GM19455 (cell line): ENCODE results near the gene ABI3BP.
A peak's percentile ranks its signal among the peaks of the same experiment; 100 is the strongest.

Source experiments
- ATAC-seq: cut with Tn5 transposase; IDR thresholded peaks from one replicate; pipeline ENCODE4 v1.9.1; 2021; ENCODE audit not compliant: unreplicated experiment

ABI3BP gene

DNA sequence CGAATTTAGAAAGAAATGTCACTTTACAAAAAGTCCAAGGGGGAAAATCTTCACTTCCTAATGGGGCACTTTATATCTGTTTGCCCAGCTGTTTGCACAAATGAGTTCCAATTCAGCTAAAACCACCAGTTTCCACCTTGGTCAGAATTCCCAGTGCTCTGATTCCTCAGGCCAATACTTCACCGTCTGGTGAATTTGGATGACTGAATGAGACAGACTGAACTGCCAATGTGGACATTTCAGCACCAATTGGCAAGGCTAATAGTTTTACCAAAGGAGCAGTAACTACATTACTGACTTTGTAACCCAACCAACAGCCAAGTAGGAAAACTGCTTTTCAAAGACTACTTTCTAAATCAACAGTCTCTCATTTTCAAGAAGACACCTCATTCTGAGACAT lies 51.8 kb downstream of the ABI3BP start:
- ATAC-seq = no peak

DNA sequence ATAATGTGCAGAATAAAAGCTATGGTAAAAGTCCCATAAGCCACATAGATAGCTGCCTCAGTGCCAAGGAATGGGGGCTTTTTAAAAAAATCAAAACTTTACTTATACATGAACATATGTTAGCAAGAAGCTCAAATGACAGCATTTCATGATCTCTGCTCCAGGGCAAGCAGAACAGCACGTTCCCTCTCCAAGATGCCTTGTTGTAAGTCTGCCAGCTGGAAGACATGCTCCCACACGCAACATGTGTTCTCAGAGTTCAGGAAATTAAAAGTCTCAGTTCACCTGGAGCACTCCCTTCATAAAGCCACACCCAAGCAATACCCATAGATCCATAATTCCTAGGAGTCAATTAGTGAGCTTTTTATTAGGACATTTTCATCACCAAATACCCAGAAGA lies 52.2 kb downstream of the ABI3BP start:
- ATAC-seq = no peak

DNA sequence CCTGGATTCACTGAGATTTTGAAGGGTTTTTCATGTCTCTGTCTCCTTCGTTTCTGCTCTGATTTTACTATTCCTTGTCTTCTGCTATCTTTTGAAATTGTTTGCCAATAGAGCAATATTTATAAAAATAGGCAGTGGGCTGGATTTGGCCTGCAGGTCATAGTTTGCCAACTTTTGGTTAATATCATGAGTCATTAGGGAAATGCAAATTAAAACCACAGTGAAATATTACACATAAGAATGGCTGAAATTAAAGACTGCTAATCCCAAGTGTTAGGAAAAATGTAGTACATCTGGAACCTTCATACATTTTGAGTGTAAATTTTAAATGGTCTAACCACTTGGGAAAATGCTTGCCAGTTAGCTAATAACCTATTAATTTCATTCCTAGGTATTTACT lies 56.3 kb downstream of the ABI3BP start:
- no peak for ATAC-seq

DNA sequence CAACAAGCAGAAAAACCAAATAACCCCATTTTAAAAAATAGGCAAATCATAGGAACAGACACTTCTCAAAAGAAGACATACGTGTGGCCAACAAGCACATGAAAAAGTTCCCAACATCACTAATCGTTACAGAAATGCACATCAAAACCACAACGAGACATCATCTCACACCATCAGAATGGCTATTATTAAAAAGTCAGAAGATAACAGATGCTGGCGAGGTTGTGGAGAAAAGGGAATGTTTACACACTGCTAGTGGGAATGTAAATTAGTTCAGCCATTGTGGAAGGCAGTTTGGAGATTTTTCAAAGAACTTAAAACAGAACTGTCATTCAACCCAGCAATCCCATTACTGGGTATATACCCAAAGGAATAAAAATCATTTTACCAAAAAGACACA lies 60.7 kb downstream of the ABI3BP start:
- no peak for ATAC-seq

DNA sequence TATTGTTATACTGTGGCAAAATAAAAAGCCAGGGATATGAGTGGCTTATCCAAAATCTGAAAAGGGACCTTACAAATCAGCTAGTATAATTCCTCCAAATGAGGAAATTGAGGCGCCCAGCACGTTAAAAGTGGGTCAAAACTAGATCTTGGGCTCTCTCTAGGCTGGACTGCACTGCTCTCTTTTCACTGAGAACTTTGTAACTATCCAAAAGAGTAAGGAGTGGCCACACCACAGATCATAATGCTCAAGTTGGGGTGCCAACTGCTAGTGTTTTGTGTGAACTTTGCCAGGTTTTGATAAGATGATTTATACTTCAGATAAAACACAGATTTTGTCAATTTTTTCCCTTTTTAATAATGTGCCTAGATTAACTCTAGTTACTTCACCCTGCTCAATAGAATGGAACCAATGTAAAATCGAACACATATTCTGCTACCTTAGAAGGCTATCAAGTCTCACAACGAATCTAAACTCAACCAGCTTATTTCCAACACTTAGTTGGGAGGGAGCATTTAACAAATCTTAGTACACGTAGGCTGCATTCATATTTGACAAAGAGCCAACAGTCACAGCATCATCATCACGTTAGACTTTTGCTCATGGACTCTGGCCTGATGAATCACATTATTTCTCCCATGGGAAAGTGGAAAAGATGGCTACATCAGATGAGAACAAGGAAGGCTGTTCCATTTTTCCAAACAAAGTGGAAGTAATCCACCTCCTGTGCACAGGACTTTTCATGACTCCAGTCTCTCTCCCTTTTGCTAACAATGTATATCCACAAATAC lies 64.4 kb downstream of the ABI3BP start:
- no peak for ATAC-seq

DNA sequence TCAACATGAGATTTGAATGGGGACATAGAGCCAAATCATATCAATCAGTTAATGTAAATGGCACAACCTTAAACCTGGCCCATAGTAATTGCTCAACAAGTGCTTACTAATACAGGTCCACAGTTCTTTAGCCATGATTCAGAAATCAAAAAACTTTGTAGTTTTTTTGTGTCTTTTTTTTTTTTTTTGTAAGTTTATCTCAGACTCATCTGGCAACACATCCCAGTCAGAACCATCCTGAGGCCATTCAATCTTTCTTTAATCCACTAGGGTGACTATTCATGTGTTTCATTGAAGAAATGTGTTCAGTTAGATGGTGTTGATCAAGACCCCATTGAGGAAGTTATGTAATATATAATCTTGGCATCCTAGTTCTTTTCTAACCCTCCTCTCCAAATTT lies 65.4 kb downstream of the ABI3BP start:
- ATAC-seq = no peak

DNA sequence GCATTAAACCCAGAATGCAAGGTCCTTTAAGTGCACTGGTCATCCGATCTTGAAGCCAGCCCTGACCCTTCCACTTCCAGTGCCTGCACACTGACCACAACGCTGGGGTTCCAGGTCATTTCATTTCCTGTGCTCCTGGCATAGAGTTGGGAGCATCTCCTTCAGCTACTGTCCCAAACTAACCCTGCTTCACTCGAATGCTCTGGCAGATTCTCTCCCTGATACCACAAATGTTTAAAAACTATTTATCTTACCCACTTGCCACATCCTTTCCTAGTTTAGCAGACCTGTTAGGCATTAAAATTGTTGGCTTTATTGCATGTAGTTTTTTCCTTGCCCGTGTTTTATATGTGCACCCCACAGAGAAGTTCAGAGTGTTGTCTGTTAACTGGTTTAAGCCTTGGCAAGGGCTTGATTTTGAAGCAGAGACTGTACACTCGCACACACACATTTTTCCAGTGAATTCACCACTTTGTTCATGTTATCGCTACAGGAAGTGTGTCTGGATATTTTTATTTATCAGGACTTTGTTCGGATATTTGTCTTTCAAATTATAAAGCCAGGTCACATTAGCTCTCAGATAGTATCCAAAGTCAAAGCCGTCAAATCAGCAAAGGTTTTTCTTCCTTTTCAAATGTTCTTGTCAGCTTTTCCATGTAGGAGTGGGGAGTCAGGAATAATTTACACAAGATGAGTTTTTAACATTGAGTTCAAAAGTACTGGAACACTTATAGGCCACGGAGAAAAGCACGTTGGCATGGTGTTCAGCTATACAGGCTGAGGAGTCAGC lies 77.3 kb downstream of the ABI3BP start:
- ATAC-seq = no peak

DNA sequence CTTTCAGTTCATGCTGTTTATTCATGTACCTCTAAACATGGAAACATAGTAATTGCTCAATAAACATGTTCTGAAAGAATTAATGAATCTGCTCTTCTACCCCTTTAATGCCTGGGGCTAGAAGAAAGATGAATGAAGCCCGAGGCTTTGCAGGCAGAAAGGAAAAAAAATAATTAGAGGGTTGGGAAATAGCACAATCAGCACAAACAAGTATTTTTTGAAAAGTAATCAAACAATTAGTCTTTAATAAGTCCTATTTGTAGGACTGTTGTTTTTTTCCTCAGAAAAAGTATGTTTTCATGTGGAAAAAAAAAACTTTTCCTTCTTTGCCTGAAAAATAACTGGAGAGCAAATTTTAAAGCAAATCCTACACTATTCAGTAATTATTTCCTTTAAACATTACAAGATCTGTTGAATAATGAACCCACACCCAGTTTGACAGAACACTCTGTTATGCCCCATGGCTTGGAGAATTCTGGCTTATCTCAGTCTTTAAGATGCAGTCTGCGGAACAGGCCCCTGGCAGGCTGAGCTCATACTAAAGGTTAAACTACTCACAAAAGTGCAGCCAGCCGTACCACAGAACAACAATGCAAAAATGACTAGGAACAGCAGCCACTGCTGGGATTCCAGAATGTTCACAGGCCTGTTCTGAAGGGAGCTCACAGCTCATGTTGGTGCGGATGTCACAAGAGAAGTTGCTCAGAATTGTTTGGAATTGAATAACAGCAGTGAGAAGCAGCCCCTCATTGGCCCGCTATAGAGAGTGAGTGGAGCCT lies 79.2 kb downstream of the ABI3BP start:
- no peak for ATAC-seq

DNA sequence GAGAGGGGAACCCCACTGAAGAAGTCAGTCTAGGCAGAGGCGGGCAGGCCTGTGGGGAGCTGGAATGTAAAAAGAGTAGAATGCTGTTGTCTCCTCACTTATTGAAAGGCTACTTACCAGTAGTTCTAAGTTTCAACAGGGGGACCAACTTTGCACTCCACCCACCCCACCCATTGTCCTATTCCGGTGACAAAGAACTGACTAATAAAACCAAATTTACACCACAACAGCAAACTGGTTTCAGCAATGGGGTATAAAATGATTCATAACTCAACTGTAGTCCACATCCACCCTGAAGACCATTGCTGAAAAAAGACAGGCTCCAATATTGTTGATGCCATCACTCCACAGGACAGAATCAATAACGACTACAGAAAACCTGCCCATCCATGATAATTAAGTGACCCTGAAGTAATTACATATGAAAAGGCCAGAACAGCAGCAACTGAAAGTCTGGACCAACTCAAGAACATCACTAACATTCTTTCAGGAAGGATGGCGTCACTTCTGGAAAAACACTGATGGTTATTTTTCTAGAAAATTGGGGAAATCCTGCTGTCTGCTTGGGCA lies 80.2 kb downstream of the ABI3BP start:
- ATAC-seq = no peak

DNA sequence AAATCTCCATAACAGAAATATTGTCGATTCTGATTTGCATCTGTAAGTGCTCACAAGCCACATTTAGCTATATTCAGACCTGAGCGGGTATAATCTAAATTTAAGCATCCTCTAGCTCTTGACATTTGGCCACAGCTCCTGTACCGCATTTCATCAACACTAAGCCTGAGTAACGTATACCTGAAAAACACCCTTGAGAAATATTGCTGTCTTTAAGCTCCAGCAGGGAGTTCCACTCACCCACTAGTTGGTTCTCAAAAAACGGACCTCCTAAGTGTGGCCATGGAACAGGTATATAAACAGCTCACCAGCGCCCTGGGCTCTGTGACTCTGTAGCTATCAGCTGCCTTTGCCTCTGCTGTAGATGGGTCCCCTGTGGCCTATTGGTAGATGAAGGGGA lies 80.7 kb downstream of the ABI3BP start:
- ATAC-seq = no peak

DNA sequence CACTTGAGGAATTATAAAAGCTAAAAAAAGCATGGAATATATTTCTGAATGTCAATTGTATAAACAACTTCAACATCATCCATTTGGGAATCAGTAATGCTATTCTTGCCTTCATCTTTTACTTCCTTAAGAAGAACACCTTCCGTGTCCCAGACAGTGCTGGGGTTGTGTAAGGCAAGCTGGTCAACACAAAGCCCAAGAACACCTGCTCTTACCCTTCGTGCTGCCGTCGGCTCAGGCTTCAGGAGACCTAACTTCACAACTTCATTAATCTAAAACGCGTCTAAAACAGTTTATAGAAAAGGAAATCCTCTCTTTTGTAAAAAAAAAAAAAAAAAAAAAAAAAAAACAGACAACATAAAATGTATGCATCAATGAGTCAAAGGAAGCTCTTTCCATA lies 81.3 kb downstream of the ABI3BP start:
- no peak for ATAC-seq

DNA sequence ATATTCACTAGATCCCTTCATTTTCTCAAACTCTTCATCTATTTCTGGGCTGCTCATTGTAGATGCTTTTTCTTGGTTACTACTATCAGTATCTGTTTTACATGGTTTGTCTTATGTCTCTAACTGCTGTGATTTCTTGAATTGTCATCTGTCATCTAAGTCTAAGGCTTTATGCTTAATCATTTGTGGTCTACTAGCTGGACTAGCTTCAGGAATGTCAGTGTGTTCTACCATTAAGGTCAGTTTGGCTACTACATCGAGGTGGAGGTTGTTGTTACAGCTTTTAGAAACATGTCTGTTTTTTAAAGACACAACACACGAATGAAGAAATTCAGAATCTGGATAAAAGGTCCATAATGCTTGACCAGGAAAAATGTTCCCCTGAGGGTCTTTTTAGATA lies 82.2 kb downstream of the ABI3BP start:
- ATAC-seq = no peak

DNA sequence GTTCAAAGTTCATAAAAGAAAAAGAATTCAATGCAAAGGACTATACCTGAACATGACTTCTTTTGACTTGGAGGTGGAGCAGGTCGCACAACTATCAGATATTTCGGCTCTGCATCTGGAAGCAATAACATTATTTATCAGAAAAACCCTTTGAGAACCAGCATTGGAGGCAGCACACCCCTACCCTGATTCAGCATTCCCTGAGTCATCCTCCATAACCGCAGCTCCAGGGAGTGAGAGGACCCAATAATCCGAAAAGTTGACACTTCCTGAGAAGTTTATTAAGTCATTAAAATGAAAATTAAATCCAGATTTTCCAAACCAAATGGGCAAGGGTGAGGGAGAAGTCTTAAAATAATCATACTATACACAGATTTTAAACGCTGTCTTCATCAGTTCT lies 90.6 kb downstream of the ABI3BP start:
- ATAC-seq = no peak

DNA sequence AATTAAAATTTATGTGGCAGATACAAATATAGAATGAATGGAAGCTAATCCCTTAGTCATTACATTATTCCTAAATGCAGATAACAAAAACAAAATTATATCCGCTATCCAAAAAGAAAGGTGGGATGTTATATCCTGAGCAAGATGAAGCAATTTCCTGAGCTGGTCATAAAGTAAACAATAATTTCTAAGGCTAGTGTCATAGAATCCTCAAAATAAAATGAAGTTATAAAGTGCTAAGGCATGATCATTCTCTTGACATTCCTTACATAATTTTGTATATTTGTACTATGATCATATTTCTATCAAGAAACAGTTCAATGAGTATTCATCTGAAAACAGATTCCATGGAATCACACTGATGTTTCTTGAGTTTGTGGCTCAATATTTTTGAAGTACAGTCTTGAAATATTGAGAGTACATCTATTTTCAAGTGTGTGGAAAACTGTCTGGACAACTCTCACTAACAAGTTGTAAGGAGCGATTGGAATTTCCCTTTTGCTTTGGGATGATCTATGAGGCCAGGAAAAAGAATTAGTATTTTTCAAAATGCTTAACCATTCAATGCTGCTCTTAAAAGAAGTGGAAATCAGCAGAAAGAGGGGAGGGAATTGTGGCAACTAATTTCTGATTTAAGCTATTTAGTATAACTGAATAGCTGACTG lies 92.4 kb downstream of the ABI3BP start:
- ATAC-seq = no peak

DNA sequence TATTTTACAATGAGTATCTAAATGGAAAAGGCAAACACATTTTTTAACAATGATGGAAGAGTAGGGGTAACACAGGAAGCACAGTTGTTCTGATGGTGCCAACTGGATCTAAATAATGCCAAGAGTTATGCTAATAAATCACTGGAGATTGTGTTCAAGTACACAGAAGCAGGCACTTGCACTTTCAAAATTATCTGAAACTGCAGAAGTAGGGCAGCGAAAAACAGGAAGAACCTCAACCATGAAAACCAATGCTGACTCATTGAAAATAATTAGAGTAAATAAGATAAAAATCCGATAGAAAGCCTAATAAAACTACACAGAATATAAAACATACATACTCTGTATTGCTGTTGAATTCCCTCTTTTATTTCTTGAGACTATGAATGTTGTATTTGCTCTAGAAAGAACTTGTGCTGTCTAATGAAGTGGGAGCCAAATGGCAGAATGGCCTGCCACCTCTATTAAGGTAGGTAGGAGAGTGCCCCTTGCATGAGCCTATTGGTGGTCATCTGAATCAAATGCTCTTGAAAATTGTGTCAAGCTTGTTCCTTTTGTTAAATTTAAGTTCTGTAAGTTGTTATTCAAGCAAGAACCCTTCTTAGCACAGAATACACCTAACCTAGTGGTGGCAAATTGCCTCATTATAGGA lies 93.7 kb downstream of the ABI3BP start:
- peak; percentile 80 for ATAC-seq

DNA sequence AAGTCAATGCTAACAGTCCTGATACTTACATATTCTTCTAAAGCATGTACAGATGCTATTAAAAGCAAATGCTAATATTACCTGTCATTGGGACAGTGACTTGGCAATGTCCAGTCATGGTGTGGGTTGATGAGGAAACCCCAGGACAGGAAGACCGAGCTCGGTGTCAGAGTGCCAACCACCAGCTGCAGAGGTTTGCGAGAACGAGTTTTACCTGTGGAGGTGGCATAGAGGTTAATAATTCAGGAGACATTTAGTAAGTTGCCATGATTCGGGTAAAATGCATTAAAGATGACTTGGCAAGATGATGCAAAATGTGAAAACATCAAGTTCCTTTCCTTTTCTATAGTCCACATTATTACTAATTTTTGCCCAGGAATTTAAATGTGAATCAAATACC lies 94.5 kb downstream of the ABI3BP start:
- ATAC-seq = no peak

DNA sequence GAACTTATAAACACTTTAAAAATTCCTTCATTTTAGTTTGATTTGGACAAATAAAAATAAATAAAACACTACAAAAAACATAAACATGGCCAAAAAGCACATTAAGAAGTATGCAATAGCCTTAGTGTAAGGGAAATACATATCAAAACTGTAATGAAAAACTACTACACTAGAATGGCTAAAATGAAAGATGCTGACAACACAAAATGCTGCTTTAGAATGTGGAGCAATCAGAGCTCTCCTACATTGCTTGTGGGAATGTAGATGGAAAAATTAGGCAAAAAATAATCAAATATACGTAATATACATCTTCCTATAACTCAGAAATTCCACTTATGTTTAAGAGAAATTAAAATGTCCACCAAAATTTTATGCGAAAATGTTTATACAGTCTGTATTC lies 96.2 kb downstream of the ABI3BP start:
- no peak for ATAC-seq

DNA sequence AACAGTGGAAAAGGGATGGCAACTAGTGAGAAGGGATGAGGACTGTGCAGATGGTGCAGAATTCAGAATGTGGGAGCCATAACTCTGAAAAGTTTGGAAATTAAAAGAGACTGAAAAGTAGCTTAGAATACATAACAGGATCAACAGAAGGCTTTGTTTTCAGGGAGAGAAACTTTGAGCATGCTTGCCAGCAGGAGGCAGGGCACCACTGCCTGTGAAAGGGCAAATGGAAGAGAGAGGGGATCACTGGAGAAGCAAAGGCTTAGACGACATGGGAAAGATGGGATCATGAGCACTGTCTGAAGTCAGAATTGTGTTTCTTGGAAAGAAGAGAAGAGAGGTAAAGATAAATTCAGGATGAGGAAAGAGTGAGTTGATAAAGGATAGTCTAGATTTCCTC lies 99.6 kb downstream of the ABI3BP start:
- no peak for ATAC-seq

DNA sequence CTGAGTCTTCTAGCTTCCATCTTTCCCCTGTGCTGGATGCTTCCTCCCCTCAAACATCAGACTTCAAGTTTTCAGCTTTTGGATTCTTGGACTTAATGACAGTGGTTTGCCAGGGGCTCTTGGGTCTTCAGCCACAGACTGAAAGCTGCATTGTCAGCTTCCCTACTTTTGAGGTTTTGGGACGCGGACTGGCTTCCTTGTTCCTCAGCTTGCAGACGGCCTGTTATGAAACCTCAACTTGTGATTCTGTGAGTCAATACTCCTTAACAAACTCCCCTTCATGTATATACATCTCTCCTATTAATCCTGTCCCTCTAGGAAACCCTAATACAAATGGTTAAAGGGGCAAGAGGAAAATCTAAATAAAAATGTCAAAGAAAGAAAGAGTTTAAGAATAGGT lies 100.1 kb downstream of the ABI3BP start:
- ATAC-seq = no peak

DNA sequence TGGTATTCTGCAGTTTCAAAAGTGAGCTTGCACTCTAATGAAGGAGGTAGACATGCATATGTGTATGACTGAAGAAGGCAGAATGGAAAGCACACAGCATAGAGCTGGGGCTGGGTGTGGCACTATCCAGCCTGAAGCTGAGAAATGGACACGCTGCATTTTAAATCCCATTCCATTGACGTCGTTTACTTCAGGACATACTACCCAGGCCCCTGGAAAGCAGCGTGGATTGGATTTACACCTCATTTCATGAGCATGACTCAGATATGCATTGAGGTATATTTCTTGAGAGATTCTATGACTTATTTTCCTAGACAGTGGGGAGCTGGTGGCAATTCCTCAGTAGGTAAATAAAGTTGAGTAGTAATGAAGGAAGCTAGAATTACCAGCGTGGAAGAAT lies 101.4 kb downstream of the ABI3BP start:
- ATAC-seq = no peak
